ENCODE measurements around the gene CWH43.
"Not testable (repeated sequence)": the region's sequence is repeated elsewhere in the genome, so short reads cannot be mapped to it uniquely, and the experiment has no call there.

CWH43 gene

GRCh38 chr4:48976041-48976440 lies 10.0 kb upstream of the CWH43 start:
- ATAC-seq (no peak), DNase-seq (no peak)

- no peak for DNase-seq
Measured at GRCh38 chr4:48979914-48980579, 6.0 kb upstream of the CWH43 start.

DNA sequence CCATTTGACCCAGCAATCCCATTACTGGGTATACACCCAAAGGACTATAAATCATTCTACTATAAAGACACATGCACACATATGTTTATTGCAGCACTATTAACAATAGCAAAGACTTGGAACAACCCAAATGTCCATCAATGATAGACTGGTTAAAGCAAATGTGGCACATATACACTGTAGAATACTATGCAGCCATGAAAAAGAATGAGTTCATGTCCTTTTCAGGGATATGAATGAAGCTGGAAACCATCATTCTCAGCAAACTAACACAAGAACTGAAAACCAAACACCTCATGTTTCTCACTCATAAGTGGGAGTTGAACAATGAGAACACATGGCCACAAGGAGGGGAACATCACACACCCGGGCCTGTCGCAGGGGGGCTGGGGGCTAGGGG lies 2.1 kb upstream of the CWH43 start:
- not testable (repeated sequence) for DNase-seq, ATAC-seq

More at GRCh38 chr4:48979914-48980579, 6.0 kb upstream of the CWH43 start:
- no peak for ATAC-seq

- no peak for DNase-seq
- no peak for ATAC-seq
Measured at GRCh38 chr4:48985602-48985975, 486 bp upstream of the CWH43 start.

DNA sequence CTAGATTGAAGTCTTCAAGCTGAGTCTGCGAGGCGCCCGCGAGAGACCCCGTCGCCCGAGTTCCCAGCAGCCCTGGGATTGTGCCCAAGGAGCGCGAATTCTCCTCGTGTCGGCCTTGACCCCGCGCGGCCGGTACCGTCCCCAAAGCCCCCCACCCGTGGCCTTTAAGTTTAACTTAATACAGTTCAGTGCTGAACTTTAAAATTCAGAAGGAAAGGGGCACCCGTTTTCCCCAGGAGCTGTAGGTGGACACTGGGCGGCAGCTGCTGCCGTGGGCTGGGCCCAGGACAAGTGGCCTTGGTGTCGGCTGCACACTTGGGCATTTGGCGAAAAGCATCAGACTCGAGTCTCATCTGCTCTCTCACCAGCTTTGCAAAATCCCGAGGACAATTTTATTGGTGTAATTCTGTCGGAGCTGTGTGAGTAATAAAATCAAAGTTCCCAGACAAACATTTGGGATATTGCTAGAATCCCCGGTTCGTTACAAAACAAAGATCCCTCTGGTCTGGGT lies 634 bp downstream of the CWH43 start:
- ATAC-seq (no peak), DNase-seq (no peak)

- ATAC-seq (no peak), DNase-seq (no peak)
Measured at GRCh38 chr4:48989461-48990203, 3.6 kb downstream of the CWH43 start.

DNA sequence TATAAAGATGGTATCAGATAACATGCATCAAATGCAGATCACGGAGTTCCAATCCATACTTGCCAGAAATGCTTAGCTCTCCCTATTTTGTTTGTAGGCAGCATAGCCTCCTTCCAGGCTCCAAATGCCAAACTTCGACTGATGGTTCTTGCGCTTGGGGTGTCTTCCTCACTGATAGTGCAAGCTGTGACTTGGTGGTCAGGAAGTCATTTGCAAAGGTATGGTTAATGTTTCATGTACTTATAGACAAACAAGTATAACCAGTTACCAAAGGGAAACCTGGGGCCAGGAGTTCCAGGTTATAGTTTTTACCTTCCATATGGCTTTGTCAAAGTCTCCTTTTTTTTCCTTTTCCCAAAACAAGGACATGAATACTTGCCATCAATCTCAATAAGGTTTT lies 5.3 kb downstream of the CWH43 start:
- ATAC-seq (no peak), DNase-seq (no peak)

- no peak for DNase-seq
Measured at GRCh38 chr4:48997962-48998361, 11.9 kb downstream of the CWH43 start.

DNA sequence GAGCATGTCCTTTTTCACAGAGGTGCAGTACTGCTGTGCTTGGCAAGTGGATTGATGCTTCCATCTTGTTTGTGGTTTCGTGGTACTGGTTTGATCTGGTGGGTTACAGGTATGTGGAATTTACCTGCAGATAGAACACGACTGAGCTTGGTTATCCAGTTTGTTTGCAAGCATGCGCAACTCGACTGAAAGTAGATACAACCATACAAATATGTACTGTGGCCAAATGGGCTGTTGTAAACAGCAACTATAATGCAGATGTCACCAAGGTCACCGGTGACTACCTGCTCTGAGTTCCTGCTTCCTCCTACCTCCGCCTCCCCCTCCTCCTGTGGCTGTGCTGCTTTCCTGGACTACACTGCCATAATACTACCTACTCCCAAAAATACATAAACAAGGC lies 12.4 kb downstream of the CWH43 start:
- ATAC-seq (no peak), DNase-seq (no peak)

More at GRCh38 chr4:48997962-48998361, 11.9 kb downstream of the CWH43 start:
- ATAC-seq, result no peak

GRCh38 chr4:49000806-49001205 lies 14.7 kb downstream of the CWH43 start:
- DNase-seq (no peak), ATAC-seq (no peak)

DNA sequence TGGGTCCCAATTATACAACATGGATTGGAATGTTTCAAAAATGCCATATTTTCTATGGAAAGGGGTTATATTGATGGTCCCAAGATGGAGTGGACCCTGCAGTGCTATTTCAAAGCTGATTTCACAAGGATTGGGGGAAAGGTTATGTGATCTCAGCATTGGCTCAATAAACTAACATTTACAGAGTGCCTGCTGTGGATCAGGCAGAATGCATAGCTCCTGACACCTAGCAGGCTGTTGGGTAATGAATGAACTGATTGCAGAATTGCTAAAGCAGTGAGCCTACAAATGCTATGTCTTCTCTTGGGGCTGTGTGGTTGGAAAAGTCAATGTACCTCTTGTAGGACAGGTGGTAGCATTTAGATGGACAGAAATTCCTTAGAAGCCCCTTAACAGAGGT lies 16.9 kb downstream of the CWH43 start:
- ATAC-seq (no peak), DNase-seq (no peak)

DNA sequence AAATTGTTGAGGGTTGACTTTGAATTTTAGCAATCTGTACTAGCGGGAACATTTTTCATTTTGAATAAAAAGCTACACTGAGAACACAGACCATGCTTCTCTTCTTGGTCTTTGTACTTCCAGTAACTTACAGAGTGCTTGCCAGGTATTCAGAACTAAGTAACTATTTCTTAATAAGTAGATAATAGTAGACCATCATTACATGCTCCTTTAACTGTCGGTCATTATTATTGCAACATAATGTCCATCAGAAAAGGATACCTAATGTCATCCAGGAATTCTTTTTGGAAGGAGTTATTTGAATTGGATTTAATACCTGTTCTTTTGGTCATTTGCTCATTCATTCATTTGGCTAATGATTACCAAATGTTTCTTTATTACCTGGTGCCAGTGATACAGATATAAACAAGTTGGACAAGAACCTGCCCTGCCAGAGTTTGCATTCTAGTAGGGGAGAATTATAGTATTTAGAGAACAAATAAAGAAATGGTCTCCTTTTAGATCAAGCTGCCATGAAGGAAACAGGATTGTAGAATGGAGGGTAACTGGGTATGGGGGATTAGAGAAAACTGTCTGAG lies 32.7 kb downstream of the CWH43 start:
- ATAC-seq (no peak), DNase-seq (no peak)

DNA sequence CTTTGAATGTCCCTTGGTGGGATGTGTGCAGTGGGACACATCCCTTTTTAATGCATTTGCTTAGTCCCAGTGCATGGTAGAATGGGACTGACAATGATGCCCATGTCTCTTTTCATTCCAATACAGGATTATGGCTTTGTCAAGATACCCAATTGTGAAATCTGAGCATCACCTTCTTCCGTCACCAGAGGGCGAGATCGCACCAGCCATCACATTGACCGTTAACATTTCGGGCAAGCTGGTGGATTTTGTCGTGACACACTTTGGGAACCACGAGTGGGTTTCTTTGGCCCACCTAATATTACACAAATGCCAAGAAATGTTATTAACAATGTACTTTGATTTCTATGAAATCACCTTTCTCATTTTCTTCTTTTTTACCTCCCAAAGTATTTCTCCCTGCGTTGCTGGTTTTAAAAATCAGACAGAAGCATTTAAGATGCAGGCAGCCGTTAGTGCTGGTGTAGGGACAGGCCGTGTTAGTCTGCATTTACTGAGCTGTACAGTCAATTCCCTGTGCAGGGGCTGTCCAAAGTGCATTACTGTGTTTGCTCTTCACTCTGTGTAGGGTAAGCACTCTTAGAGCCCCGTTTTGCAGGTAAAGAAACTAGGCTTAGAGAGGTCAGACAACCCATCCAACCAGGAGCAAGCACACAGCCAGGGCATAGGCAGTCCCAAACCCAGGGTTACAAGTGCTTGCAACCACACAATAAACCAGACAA lies 46.5 kb downstream of the CWH43 start:
- DNase-seq (peak; percentile 20), ATAC-seq (no peak)

GRCh38 chr4:49036528-49036927 lies 50.5 kb downstream of the CWH43 start:
- DNase-seq (no peak), ATAC-seq (no peak)

DNA sequence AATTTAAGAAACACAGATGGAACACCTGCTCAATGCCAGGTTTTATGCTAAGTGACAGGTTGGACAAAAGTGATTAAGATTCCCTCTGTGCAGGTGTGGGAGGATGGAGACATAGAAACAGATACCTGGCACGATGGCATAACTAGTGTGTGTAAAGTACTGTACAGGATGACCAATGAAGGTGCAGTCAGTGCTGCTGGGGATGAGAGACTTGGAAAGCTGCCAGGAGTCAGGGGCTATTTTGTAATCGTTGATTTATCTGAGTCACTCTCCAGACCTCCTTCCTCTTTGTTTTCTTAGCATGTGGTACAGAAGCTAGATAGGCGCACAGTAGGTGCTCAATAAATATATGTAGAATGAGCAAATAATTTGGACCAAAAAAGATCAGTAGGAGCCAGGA lies 58.2 kb downstream of the CWH43 start:
- no peak for ATAC-seq

DNA sequence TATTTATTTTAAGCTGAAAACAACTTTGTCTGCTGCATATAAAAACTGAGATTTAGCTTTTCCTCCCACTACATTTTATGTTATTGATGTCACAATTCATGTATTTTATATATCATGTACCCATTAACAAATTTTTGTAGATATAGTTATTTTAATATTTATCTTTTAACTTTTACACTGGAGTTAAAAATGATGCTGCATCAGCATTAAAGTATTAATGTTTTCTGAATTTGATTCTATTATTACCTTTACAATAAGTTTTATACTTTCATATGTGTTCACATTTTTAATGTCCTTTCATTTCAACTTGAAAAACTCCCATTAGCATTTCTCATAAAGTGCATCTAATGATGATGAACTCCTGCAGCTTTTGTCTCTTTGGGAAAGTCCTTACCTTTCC lies 72.2 kb downstream of the CWH43 start:
- DNase-seq, result no peak
- no peak for ATAC-seq

More for the DNA sequence above, 58.2 kb downstream of the CWH43 start:
- DNase-seq, result no peak

- DNase-seq (no peak), ATAC-seq (no peak)
Measured at GRCh38 chr4:49063670-49064069, 77.6 kb downstream of the CWH43 start.

DNA sequence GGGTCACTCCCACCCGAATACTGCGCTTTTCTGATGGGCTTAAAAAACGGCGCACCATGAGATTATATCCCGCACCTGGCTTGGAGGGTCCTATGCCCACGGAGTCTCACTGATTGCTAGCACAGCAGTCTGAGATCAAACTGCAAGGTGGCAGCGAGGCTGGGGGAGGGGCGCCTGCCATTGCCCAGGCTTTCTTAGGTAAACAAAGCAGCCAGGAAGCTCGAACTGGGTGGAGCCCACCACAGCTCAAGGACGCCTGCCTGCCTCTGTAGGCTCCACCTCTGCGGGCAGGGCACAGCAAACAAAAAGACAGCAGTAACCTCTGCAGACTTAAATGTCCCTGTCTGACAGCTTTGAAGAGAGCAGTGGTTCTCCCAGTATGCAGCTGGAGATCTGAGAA lies 86.1 kb downstream of the CWH43 start:
- not testable (repeated sequence) for ATAC-seq

GRCh38 chr4:49091883-49092282 lies 105.8 kb downstream of the CWH43 start:
- not testable (repeated sequence) for DNase-seq
- peak; percentile 42 for ATAC-seq

More for the DNA sequence above, 86.1 kb downstream of the CWH43 start:
- not testable (repeated sequence) for DNase-seq

- not testable (repeated sequence) for DNase-seq
- ATAC-seq, result peak; percentile 34
Measured at GRCh38 chr4:49092608-49093135, 106.6 kb downstream of the CWH43 start.

- ATAC-seq, DNase-seq: not testable (repeated sequence)
Measured at GRCh38 chr4:49096215-49096614, 110.1 kb downstream of the CWH43 start.

DNA sequence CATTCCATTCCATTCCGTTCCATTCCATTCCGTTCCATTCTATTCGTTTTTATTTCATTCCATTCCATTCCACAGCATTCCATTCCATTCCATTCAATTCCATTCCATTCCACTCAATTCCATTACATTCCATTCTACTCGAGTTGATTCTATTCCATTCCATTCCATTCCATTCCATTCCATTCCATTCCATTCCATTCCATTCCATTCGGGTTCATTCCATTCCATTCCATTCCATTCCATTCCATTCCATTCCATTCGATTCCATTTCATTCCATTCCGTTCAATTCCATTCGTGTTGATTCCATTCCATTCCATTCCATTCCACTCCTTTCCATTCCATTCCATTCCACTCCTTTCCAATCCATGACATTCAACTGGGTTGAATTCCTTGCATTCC lies 110.6 kb downstream of the CWH43 start:
- DNase-seq, result not testable (repeated sequence)
- ATAC-seq, result peak; percentile 31

Data from stimulated activated naive CD8-positive, alpha-beta T cell treated with anti-CD3 and anti-CD28 coated beads, Interleukin-15, Interleukin-2, amounts not matched to agents 100 U/mL and 50 U/mL, for 24 hours (primary cell).